DMS79 treated with DMSO at 0.1 percent for 48 hours (cell line): ENCODE measurements around the gene PIGW.

ENCODE experiments used
- DNase-seq: peaks from one replicate; lab custom pipeline; 2025; lab: John Stamatoyannopoulos, UW

Gene PIGW

GRCh38 chr17:36509272-36509985, 25.4 kb upstream of the PIGW start:
- no peak for DNase-seq

- no peak for DNase-seq
Measured at GRCh38 chr17:36510636-36511035, 24.2 kb upstream of the PIGW start.

GRCh38 chr17:36511216-36511615, 23.6 kb upstream of the PIGW start:
- no peak for DNase-seq

- DNase-seq, result no peak
Measured at GRCh38 chr17:36512641-36513040, 22.1 kb upstream of the PIGW start.

GRCh38 chr17:36514856-36515255, 19.9 kb upstream of the PIGW start:
- no peak for DNase-seq

- DNase-seq, result no peak
Measured at GRCh38 chr17:36515837-36516236, 18.9 kb upstream of the PIGW start.

- DNase-seq, result no peak
Measured at GRCh38 chr17:36523113-36523512, 11.7 kb upstream of the PIGW start.

- no peak for DNase-seq
Measured at GRCh38 chr17:36524428-36524876, 10.3 kb upstream of the PIGW start.

- no peak for DNase-seq
Measured at GRCh38 chr17:36525113-36525512, 9.7 kb upstream of the PIGW start.

- DNase-seq, result no peak
Measured at GRCh38 chr17:36525888-36526287, 8.9 kb upstream of the PIGW start.

- DNase-seq, result no peak
Measured at GRCh38 chr17:36527621-36528250, 7.1 kb upstream of the PIGW start.

GRCh38 chr17:36529121-36529520, 5.7 kb upstream of the PIGW start:
- no peak for DNase-seq

GRCh38 chr17:36532435-36532975, 2.3 kb upstream of the PIGW start:
- no peak for DNase-seq

- DNase-seq, result peak; percentile 77
Measured at GRCh38 chr17:36533935-36534839, 600 bp upstream of the PIGW start.

- peak; percentile 30 for DNase-seq
Measured at GRCh38 chr17:36535669-36536081, 888 bp downstream of the PIGW start.

- DNase-seq, result no peak
Measured at GRCh38 chr17:36540696-36541095, 5.9 kb downstream of the PIGW start.

GRCh38 chr17:36542755-36543154, 8.0 kb downstream of the PIGW start:
- DNase-seq, result no peak

- peak; percentile 63 for DNase-seq
Measured at GRCh38 chr17:36544044-36544306, 9.2 kb downstream of the PIGW start.

GRCh38 chr17:36544307-36545076, 9.7 kb downstream of the PIGW start, which contains the start of gene GGNBP2:
TSS of gene GGNBP2 (plus strand) at chr17:36544919. CDS start at chr17:36545725, 806 bp downstream.
- DNase-seq, result peak; percentile 74

- DNase-seq, result no peak
Measured at GRCh38 chr17:36545077-36545464, 10.3 kb downstream of the PIGW start.

GRCh38 chr17:36545465-36546417, 11.0 kb downstream of the PIGW start:
- peak; percentile 93 for DNase-seq
